NK-92 treated with Interleukin-12 subunit alpha and Interleukin-12 subunit beta, amount 100 ng/mL, for 24 hours (cell line): ENCODE results near the gene ELOVL6.
"Not testable (repeated sequence)": the region's sequence is repeated elsewhere in the genome, so short reads cannot be mapped to it uniquely, and the experiment has no call there.

Experiments
- DNase-seq: peaks from one replicate; lab custom pipeline; 2025; lab: John Stamatoyannopoulos, UW

ELOVL6 gene

GRCh38 chr4:110160618-110161017 lies 37.8 kb downstream of the ELOVL6 start:
- no peak for DNase-seq

- DNase-seq = no peak
Measured at GRCh38 chr4:110159541-110159940, 38.9 kb downstream of the ELOVL6 start.

- DNase-seq = no peak
Measured at GRCh38 chr4:110157580-110157979, 40.8 kb downstream of the ELOVL6 start.

GRCh38 chr4:110157166-110157565 lies 41.2 kb downstream of the ELOVL6 start:
- DNase-seq = not testable (repeated sequence)

GRCh38 chr4:110156442-110156841 lies 42.0 kb downstream of the ELOVL6 start:
- DNase-seq = no peak

- DNase-seq = no peak
Measured at GRCh38 chr4:110155654-110156053, 42.8 kb downstream of the ELOVL6 start.

- DNase-seq = no peak
Measured at GRCh38 chr4:110154582-110154981, 43.8 kb downstream of the ELOVL6 start.

- DNase-seq = no peak
Measured at GRCh38 chr4:110152386-110152785, 46.0 kb downstream of the ELOVL6 start.

GRCh38 chr4:110149089-110149488 lies 49.3 kb downstream of the ELOVL6 start:
- no peak for DNase-seq

- no peak for DNase-seq
Measured at GRCh38 chr4:110142461-110142860, 56.0 kb downstream of the ELOVL6 start.

GRCh38 chr4:110139815-110140214 lies 58.6 kb downstream of the ELOVL6 start:
- DNase-seq = no peak

- DNase-seq = no peak
Measured at GRCh38 chr4:110139111-110139510, 59.3 kb downstream of the ELOVL6 start.

GRCh38 chr4:110138551-110138950 lies 59.9 kb downstream of the ELOVL6 start:
- no peak for DNase-seq

- DNase-seq = no peak
Measured at GRCh38 chr4:110137829-110138228, 60.6 kb downstream of the ELOVL6 start.

GRCh38 chr4:110135523-110135922 lies 62.9 kb downstream of the ELOVL6 start:
- DNase-seq = no peak

- DNase-seq = no peak
Measured at GRCh38 chr4:110135076-110135475, 63.3 kb downstream of the ELOVL6 start.

GRCh38 chr4:110134269-110134869 lies 64.0 kb downstream of the ELOVL6 start:
- no peak for DNase-seq

GRCh38 chr4:110132816-110133719 lies 65.3 kb downstream of the ELOVL6 start:
- no peak for DNase-seq

GRCh38 chr4:110131916-110132315 lies 66.5 kb downstream of the ELOVL6 start:
- DNase-seq = no peak

- no peak for DNase-seq
Measured at GRCh38 chr4:110130576-110131358, 67.6 kb downstream of the ELOVL6 start.

- DNase-seq = no peak
Measured at GRCh38 chr4:110129544-110129943, 68.9 kb downstream of the ELOVL6 start.

- no peak for DNase-seq
Measured at GRCh38 chr4:110128472-110128919, 69.9 kb downstream of the ELOVL6 start.

GRCh38 chr4:110128029-110128428 lies 70.4 kb downstream of the ELOVL6 start:
- no peak for DNase-seq
